ENCODE data around the gene LRMDA.

- no peak for TF ChIP-seq TAF1 (IDR thresholded peaks at IDR 0.05; ENCODE audit: low read depth)
- TF ChIP-seq RAD21 (IDR thresholded peaks at IDR 0.05; ENCODE audit: low read depth), result no peak
- TF ChIP-seq CEBPB (IDR thresholded peaks at IDR 0.05), result no peak
- no peak for TF ChIP-seq YY1 (IDR thresholded peaks at IDR 0.05; ENCODE audit: low read depth)
- no peak for TF ChIP-seq MAX (IDR thresholded peaks at IDR 0.05)
- TF ChIP-seq REST (IDR thresholded peaks at IDR 0.05; ENCODE audit: low read depth), result no peak
- TF ChIP-seq ZBTB7A (IDR thresholded peaks at IDR 0.05; ENCODE audit: low read depth), result no peak
- TF ChIP-seq TEAD4 (IDR thresholded peaks at IDR 0.05), result no peak
Observed at GRCh38 chr10:75540357-75540966, 109.0 kb downstream of the LRMDA start.

All from Ishikawa (cell line).